ENCODE data around the gene RPL27A. TPM values are rescaled to one million over a fixed set of nuclear protein-coding genes. Genes with fewer than 3 reads are reported as not detected.

RPL27A gene
- total RNA-seq, 4 donors from 2014 or later = 462 to 843 (median 770) TPM

GRCh38 chr11:8674859-8675258, 7.7 kb upstream of the RPL27A start:
- TF ChIP-seq CTCF (IDR thresholded peaks at IDR 0.05) = no peak
- TF ChIP-seq EP300 (IDR thresholded peaks at IDR 0.05; ENCODE audit: low read depth) = no peak
- TF ChIP-seq POLR2AphosphoS5 (IDR thresholded peaks at IDR 0.05) = no peak
- TF ChIP-seq POLR2A (IDR thresholded peaks at IDR 0.05) = no peak
- DNase-seq = no peak
- no peaks in the 10 kb centered on the region for H3K27me3 ChIP-seq
- no peaks in the 10 kb centered on the region for H3K9me3 ChIP-seq
- 94% methylated on average over 2 of the region's 2 CpGs for WGBS, 2 donors (ENCODE audit: low coverage in 1 of 2)
- no peak overlapping the region for H3K27ac ChIP-seq
- intact Hi-C loops (cut with DNase I; ENCODE audit: low total_unique reads) (no loop called here), in situ Hi-C loops (cut with MboI; ENCODE audit: low pct_ligation_motif_present in 1 of 4, low pct_unique_long_range_greater_than_20kb in 1 of 4, low sequenced_read_pairs in 3 of 4) (loop anchor here in 3 of 4 donors (25.0 kb wide), 1 partner anchor 287 kb away; the partner anchor contains the start of gene TMEM9B (in 3 of the 3))
- H3K4me1 ChIP-seq = peaks cover 6 to 15% (median 9%) of the 10 kb centered on the region in 4 donors
- H3K36me3 ChIP-seq = peaks cover 0 to 10% (median 0%) of the 10 kb centered on the region in 4 donors
- no peak overlapping the region for H3K4me3 ChIP-seq

GRCh38 chr11:8676458-8676857, 6.1 kb upstream of the RPL27A start:
- TF ChIP-seq POLR2AphosphoS5 (IDR thresholded peaks at IDR 0.05) (no peak), CTCF (IDR thresholded peaks at IDR 0.05) (no peak), POLR2A (IDR thresholded peaks at IDR 0.05) (no peak), EP300 (IDR thresholded peaks at IDR 0.05; ENCODE audit: low read depth) (no peak)
- intact Hi-C loops (cut with DNase I; ENCODE audit: low total_unique reads) (no loop called here), in situ Hi-C loops (cut with MboI; ENCODE audit: low pct_ligation_motif_present in 1 of 4, low pct_unique_long_range_greater_than_20kb in 1 of 4, low sequenced_read_pairs in 3 of 4) (loop anchor here in 3 of 4 donors (25.0 kb wide), 1 partner anchor 286 kb away; the partner anchor contains the start of gene TMEM9B (in 3 of the 3))
- 93 to 100% methylated on average over 1 of the region's 1 CpG for WGBS, 2 donors (ENCODE audit: low coverage in 1 of 2)
- no peak overlapping the region for H3K4me3 ChIP-seq
- no peaks in the 10 kb centered on the region for H3K9me3 ChIP-seq
- H3K27ac ChIP-seq = no peak overlapping the region
- H3K36me3 ChIP-seq = peaks cover 0 to 10% (median 0%) of the 10 kb centered on the region in 4 donors
- no peak for DNase-seq
- no peaks in the 10 kb centered on the region for H3K27me3 ChIP-seq
- H3K4me1 ChIP-seq = peaks cover 7 to 15% (median 9%) of the 10 kb centered on the region in 4 donors

- 83% methylated on average over 1 of the region's 1 CpG; no CpG with 5 or more reads in 1 of the 2 donors for WGBS, 2 donors (ENCODE audit: low coverage in 1 of 2)
- H3K36me3 ChIP-seq = peaks cover 0 to 10% (median 0%) of the 10 kb centered on the region in 4 donors
- H3K27ac ChIP-seq = no peak overlapping the region
- in situ Hi-C loops (cut with MboI; ENCODE audit: low pct_ligation_motif_present in 1 of 4, low pct_unique_long_range_greater_than_20kb in 1 of 4, low sequenced_read_pairs in 3 of 4) (loop anchor here in 3 of 4 donors (25.0 kb wide), 1 partner anchor 283 kb away; the partner anchor contains the start of gene TMEM9B (in 3 of the 3)), intact Hi-C loops (cut with DNase I; ENCODE audit: low total_unique reads) (no loop called here)
- no peak for DNase-seq
- no peaks in the 10 kb centered on the region for H3K9me3 ChIP-seq
- peaks cover 9 to 18% (median 12%) of the 10 kb centered on the region in 4 donors for H3K4me1 ChIP-seq
- H3K27me3 ChIP-seq = no peaks in the 10 kb centered on the region
- TF ChIP-seq CTCF (IDR thresholded peaks at IDR 0.05) = no peak
- no peak for TF ChIP-seq POLR2AphosphoS5 (IDR thresholded peaks at IDR 0.05)
- TF ChIP-seq POLR2A (IDR thresholded peaks at IDR 0.05) = no peak
- no peak for TF ChIP-seq EP300 (IDR thresholded peaks at IDR 0.05; ENCODE audit: low read depth)
- H3K4me3 ChIP-seq = no peak overlapping the region
Measured at GRCh38 chr11:8679006-8679405, 3.6 kb upstream of the RPL27A start.

GRCh38 chr11:8681837-8682302, 722 bp upstream of the RPL27A start:
- H3K4me3 ChIP-seq = peak overlapping the region; percentile 76 to 96 (median 89)
- H3K36me3 ChIP-seq = peaks cover 0 to 29% (median 8%) of the 10 kb centered on the region in 4 donors
- H3K27me3 ChIP-seq = no peaks in the 10 kb centered on the region
- in situ Hi-C loops (cut with MboI; ENCODE audit: low pct_ligation_motif_present in 1 of 4, low pct_unique_long_range_greater_than_20kb in 1 of 4, low sequenced_read_pairs in 3 of 4) (loop anchor here in 3 of 4 donors (10.0 to 25.0 kb wide), 2 partner anchors 133 to 280 kb away; partner anchors contain the start of gene TMEM9B (in 3 of the 3)), intact Hi-C loops (cut with DNase I; ENCODE audit: low total_unique reads) (loop anchor here (5.0 kb wide), 1 partner anchor 280 kb away; the partner anchor contains the start of gene TMEM9B)
- TF ChIP-seq POLR2AphosphoS5 (IDR thresholded peaks at IDR 0.05) (no peak), CTCF (IDR thresholded peaks at IDR 0.05) (no peak), EP300 (IDR thresholded peaks at IDR 0.05; ENCODE audit: low read depth) (no peak), POLR2A (IDR thresholded peaks at IDR 0.05) (no peak)
- 16 to 20% methylated on average over 4 to 14 of the region's 14 CpGs for WGBS, 2 donors (ENCODE audit: low coverage in 1 of 2)
- no peak for DNase-seq
- no peaks in the 10 kb centered on the region for H3K9me3 ChIP-seq
- H3K27ac ChIP-seq = peak overlapping the region; percentile 94 to 98 (median 96)
- peaks cover 14 to 36% (median 17%) of the 10 kb centered on the region in 4 donors for H3K4me1 ChIP-seq

Measured in transverse colon (tissue), 4 donors.